HEK293 (cell line): ENCODE measurements around the gene CAPRIN2.

Experiments
- CTCF ChIA-PET: fragments of 350-600 bp; formaldehyde crosslinking; extraction: SDS; loops from one replicate; lab custom pipeline; 2021; ENCODE audit warnings: antibody characterized with exemption; lab: Yijun Ruan, JAX
- POLR2A ChIA-PET: fragments of 300-600 bp; formaldehyde crosslinking; extraction: SDS; loops from one replicate; lab custom pipeline; 2020; ENCODE audit warnings: antibody characterized with exemption, inconsistent platforms; lab: Yijun Ruan, JAX
- H3K27ac ChIP-seq: fragments of 200-500 bp; sonication (Bioruptor generic); 2 replicates; pipeline ENCODE4 v1.5.1; 2014; ENCODE audit warnings: low read depth, low read length, control low read depth, inconsistent platforms; ENCODE audit errors: extremely low read depth
- H3K36me3 ChIP-seq, 2 experiments: fragments of 200-500 bp in 1 of 2; sonication (Bioruptor generic) in 1 of 2; 1 replicate in 1 of 2; 2 replicates in 1 of 2; pipeline ENCODE4 v1.5.1; 2014 to 2017; ENCODE audit warnings: inconsistent platforms in 2 of 2, low read length in 2 of 2; ENCODE audit not compliant: control insufficient read depth in 2 of 2, insufficient read depth in 1 of 2
- H3K4me1 ChIP-seq: fragments of 200-500 bp; sonication (Bioruptor generic); 2 replicates; pipeline ENCODE4 v1.5.1; 2014; ENCODE audit warnings: mild to moderate bottlenecking, low read length, inconsistent platforms; ENCODE audit not compliant: control insufficient read depth, insufficient read depth
- H3K4me3 ChIP-seq: 2 replicates; pipeline ENCODE4 v1.5.1; 2011; ENCODE audit warnings: low read depth, mild to moderate bottlenecking, control low read depth, low read length, moderate library complexity
- H3K9me3 ChIP-seq: fragments of 200-500 bp; sonication (Bioruptor generic); 2 replicates; pipeline ENCODE4 v1.5.1; 2014; ENCODE audit warnings: low read depth, low read length, inconsistent platforms; ENCODE audit not compliant: control insufficient read depth, insufficient read depth
- HOXC10 ChIP-seq: sonication (generic); formaldehyde crosslinking; IDR thresholded peaks from 2 replicates; pipeline ENCODE4 v1.8.1; 2023; ENCODE audit warnings: mild to moderate bottlenecking, missing genetic modification reagents
- MEIS1 ChIP-seq: sonication (generic); formaldehyde crosslinking; IDR thresholded peaks from 2 replicates; pipeline ENCODE4 v1.8.1; 2022; ENCODE audit warnings: missing genetic modification reagents, mild to moderate bottlenecking, borderline replicate concordance
- TRIM28 ChIP-seq: IDR thresholded peaks from 2 replicates; pipeline ENCODE4 v1.6.1; 2011; ENCODE audit warnings: low read length, control low read depth, borderline replicate concordance
- ZNF140 ChIP-seq: fragments of 450-650 bp; formaldehyde crosslinking; IDR thresholded peaks from 2 replicates; pipeline ENCODE4 v1.5.1; 2016; ENCODE audit warnings: missing biosample characterization, missing genetic modification characterization
- ZNF146 ChIP-seq: fragments of 450-650 bp; formaldehyde crosslinking; IDR thresholded peaks from 2 replicates; pipeline ENCODE4 v1.5.1; 2016; ENCODE audit warnings: missing biosample characterization, missing genetic modification characterization
- ZNF404 ChIP-seq: fragments of 450-650 bp; formaldehyde crosslinking; IDR thresholded peaks from 2 replicates; pipeline ENCODE4 v1.5.1; 2017; ENCODE audit warnings: missing biosample characterization, missing genetic modification characterization
- ZNF521 ChIP-seq: fragments of 450-650 bp; formaldehyde crosslinking; IDR thresholded peaks from 2 replicates; pipeline ENCODE4 v1.5.1; 2017; ENCODE audit warnings: missing biosample characterization, mild to moderate bottlenecking, missing genetic modification characterization
- ZNF621 ChIP-seq: fragments of 450-650 bp; formaldehyde crosslinking; IDR thresholded peaks from 2 replicates; pipeline ENCODE4 v1.5.1; 2017; ENCODE audit warnings: missing biosample characterization, missing genetic modification characterization
- ZNF677 ChIP-seq: fragments of 450-650 bp; IDR thresholded peaks from 2 replicates; pipeline ENCODE4 v1.5.0; 2018; ENCODE audit warnings: missing biosample characterization, mild to moderate bottlenecking, missing genetic modification characterization, moderate library complexity
- ZNF837 ChIP-seq: fragments of 450-650 bp; formaldehyde crosslinking; IDR thresholded peaks from 2 replicates; pipeline ENCODE4 v1.5.1; 2016; ENCODE audit warnings: missing biosample characterization, missing genetic modification characterization
- TF ChIP-seq, protein P1 (sequence below): fragments of 450-650 bp; formaldehyde crosslinking; IDR thresholded peaks from 2 replicates; pipeline ENCODE4 v1.5.1; 2016; ENCODE audit warnings: missing biosample characterization, missing genetic modification characterization, low read depth
- TF ChIP-seq, protein P2 (sequence below): fragments of 450-650 bp; IDR thresholded peaks from 2 replicates; pipeline ENCODE4 v1.5.1; 2018; ENCODE audit warnings: missing biosample characterization, missing genetic modification characterization

The CAPRIN2 gene

DNA sequence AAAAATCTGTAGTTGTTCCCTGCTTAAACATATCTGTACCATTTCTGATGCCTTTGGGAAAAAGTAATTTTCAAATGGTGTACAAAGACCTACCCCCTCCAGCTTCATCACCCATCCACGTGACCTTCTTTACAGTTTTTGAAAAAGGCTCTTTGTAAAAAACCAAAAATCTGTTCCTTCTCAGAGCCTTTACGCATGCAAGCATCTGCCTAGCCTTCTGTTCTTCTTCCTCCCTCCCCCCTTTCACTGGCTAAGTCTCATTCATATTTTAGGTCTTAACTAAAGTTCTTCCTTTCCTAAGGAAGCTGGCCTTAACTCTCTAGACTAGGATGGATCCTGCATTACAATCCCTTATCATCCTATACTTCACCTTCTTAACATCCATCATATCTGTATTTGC lies 10.4 kb downstream of the CAPRIN2 start:
- Histone ChIP-seq H3K4me3 (no peak overlapping the region), H3K27ac (no peak overlapping the region), H3K36me3 (peaks cover 15 to 36% of the 10 kb centered on the region in 2 experiments), H3K4me1 (no peaks in the 10 kb centered on the region), H3K9me3 (no peaks in the 10 kb centered on the region)
- TF ChIP-seq, protein P1, sequence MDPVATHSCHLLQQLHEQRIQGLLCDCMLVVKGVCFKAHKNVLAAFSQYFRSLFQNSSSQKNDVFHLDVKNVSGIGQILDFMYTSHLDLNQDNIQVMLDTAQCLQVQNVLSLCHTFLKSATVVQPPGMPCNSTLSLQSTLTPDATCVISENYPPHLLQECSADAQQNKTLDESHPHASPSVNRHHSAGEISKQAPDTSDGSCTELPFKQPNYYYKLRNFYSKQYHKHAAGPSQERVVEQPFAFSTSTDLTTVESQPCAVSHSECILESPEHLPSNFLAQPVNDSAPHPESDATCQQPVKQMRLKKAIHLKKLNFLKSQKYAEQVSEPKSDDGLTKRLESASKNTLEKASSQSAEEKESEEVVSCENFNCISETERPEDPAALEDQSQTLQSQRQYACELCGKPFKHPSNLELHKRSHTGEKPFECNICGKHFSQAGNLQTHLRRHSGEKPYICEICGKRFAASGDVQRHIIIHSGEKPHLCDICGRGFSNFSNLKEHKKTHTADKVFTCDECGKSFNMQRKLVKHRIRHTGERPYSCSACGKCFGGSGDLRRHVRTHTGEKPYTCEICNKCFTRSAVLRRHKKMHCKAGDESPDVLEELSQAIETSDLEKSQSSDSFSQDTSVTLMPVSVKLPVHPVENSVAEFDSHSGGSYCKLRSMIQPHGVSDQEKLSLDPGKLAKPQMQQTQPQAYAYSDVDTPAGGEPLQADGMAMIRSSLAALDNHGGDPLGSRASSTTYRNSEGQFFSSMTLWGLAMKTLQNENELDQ (tag by site-specific recombination) = no peak
- TF ChIP-seq HOXC10 (CRISPR knock-in tag) = no peak
- CTCF ChIA-PET = interaction anchor here (0.6 to 1.1 kb wide), 2 partner anchors 11 to 363 kb away, joined by 3 to 4 read pairs; partner anchors contain the start of gene CAPRIN2
- POLR2A ChIA-PET = interaction anchor here (1.0 to 2.6 kb wide), 2 partner anchors 9 to 11 kb away, joined by 3 to 8 read pairs; partner anchors contain the start of gene CAPRIN2

DNA sequence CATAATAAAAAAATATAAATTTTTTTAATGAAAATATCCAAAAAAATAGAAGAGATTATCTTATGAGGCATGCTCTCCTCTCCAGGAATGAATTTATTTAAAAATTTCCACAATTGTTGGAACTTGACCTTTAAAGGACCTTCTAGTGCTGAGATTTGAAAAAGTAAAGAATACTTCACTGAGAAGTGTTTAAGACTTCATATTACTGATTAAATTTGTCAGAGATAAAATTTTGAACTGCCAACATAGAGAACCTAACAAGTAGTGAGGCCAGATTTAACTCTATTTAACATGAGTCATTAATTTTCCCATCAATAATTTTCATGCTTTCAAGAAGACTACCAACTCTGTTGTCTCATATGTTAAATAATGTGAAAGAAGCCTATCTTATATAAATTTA lies 14.5 kb downstream of the CAPRIN2 start:
- ChIA-PET CTCF (interaction anchor here (0.6 kb wide), 1 partner anchor 13 kb away, joined by 4 read pairs; no protein-coding TSS in a partner anchor), POLR2A (interaction anchor here (0.6 kb wide), 1 partner anchor 108 kb away, joined by 4 read pairs; no protein-coding TSS in a partner anchor)

DNA sequence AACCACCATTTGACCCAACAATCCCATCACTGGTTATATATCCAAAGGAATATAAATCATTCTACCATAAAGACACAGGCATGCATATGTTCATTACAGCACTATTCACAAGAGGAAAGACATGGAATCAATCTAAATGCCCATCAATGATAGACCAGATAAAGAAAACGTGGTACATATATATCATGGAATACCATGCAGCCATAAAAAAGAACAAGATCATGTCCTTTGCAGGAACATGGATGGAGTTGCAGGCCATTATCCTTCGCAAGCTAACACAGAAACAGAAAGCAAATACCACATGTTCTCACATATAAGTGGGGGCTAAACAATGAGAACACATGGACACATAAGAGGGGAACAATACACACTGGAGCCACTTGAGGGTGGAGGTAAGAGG lies 15.7 kb downstream of the CAPRIN2 start:
- H3K4me1 ChIP-seq = no peaks in the 10 kb centered on the region
- no peak overlapping the region for H3K27ac ChIP-seq
- TF ChIP-seq ZNF146 (tag by site-specific recombination) (peak; percentile 73; the same call in 1 of the 2 replicates), MEIS1 (CRISPR knock-in tag) (no peak), ZNF521 (tag by site-specific recombination) (no peak), ZNF404 (tag by site-specific recombination) (no peak)
- ChIA-PET CTCF (no interaction called here), POLR2A (no interaction called here)
- no peaks in the 10 kb centered on the region for H3K9me3 ChIP-seq
- H3K36me3 ChIP-seq = peaks cover 27 to 30% of the 10 kb centered on the region in 2 experiments
- H3K4me3 ChIP-seq = no peak overlapping the region

More for the DNA sequence above, 14.5 kb downstream of the CAPRIN2 start:
- Histone ChIP-seq H3K4me3 (no peak overlapping the region), H3K9me3 (no peaks in the 10 kb centered on the region), H3K4me1 (no peaks in the 10 kb centered on the region), H3K27ac (no peak overlapping the region), H3K36me3 (peaks cover 17 to 30% of the 10 kb centered on the region in 2 experiments)
- TF ChIP-seq, protein P2, sequence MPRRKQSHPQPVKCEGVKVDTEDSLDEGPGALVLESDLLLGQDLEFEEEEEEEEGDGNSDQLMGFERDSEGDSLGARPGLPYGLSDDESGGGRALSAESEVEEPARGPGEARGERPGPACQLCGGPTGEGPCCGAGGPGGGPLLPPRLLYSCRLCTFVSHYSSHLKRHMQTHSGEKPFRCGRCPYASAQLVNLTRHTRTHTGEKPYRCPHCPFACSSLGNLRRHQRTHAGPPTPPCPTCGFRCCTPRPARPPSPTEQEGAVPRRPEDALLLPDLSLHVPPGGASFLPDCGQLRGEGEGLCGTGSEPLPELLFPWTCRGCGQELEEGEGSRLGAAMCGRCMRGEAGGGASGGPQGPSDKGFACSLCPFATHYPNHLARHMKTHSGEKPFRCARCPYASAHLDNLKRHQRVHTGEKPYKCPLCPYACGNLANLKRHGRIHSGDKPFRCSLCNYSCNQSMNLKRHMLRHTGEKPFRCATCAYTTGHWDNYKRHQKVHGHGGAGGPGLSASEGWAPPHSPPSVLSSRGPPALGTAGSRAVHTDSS (tag by site-specific recombination) = no peak

DNA sequence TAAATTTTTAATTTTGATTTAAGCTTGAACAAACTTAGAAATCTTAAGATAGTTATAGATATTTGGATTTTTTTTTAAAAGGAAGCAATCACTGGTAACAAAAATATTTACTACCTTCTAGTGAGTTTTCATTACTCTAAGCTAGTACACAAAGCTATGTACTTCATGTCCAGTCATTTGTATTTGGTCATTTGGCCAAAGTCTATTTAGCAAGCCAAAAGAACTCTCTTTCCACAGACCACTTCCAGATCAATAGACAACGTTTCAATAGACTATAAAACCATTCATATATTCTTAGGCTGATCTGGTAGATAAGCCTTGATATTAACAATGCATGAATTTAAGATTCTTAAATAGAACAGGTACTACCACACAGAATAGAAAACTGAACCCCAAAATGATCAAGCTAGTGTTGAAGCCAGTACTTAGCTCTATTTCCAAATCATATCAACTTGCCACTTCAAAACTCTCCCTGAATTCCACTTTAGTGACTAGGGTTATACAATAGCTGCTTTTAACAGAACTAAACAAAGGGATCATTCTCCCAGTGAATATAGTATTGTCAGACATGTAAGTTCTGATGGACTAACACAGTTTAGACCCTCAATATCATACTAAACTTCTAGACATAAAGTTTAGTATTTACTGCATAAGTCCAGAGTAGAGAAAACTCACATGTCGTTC lies 21.7 kb downstream of the CAPRIN2 start:
- CTCF ChIA-PET = interaction anchor here (0.6 to 0.8 kb wide), 2 partner anchors 10 to 15 kb away, joined by 3 read pairs; no protein-coding TSS in a partner anchor
- H3K36me3 ChIP-seq = peaks cover 20 to 55% of the 10 kb centered on the region in 2 experiments
- TF ChIP-seq ZNF677 (tag by site-specific recombination) (no peak), ZNF140 (tag by site-specific recombination) (no peak), TRIM28 (no peak), ZNF621 (tag by site-specific recombination) (no peak), ZNF837 (no peak)
- TF ChIP-seq, all 188 proteins: peak for 0
- no peaks in the 10 kb centered on the region for H3K4me1 ChIP-seq
- POLR2A ChIA-PET = interaction anchor here (1.4 kb wide), 1 partner anchor 11 kb away, joined by 3 read pairs; no protein-coding TSS in a partner anchor
- no peak overlapping the region for H3K27ac ChIP-seq
- H3K4me3 ChIP-seq = no peak overlapping the region
- no peaks in the 10 kb centered on the region for H3K9me3 ChIP-seq
